HepG2 (cell line): ENCODE data around the gene MIX23. TPM values are rescaled to one million over a fixed set of nuclear protein-coding genes. Genes with fewer than 3 reads are reported as not detected.

Experiments
- LBX2 ChIP-seq: sonication (generic); formaldehyde crosslinking; IDR thresholded peaks from 2 replicates; pipeline ENCODE4 v1.5.0; 2020; ENCODE audit warnings: missing genetic modification reagents, mild to moderate bottlenecking, borderline replicate concordance
- MAX ChIP-seq: IDR thresholded peaks from 2 replicates; pipeline ENCODE4 v1.6.1; 2012; ENCODE audit warnings: inconsistent platforms
- NFKBIZ ChIP-seq: IDR thresholded peaks from 2 replicates; pipeline ENCODE4 v1.6.1; 2018; ENCODE audit warnings: missing genetic modification reagents, missing compliant biosample characterization
- RFX3 ChIP-seq: IDR thresholded peaks from 2 replicates; pipeline ENCODE4 v1.6.1; 2016; ENCODE audit warnings: missing biosample characterization, missing genetic modification reagents
- ZBED4 ChIP-seq: sonication (generic); formaldehyde crosslinking; IDR thresholded peaks from 2 replicates; pipeline ENCODE4 v1.4.0; 2020; ENCODE audit warnings: missing genetic modification reagents, borderline replicate concordance
- ZNF12 ChIP-seq: sonication (generic); formaldehyde crosslinking; IDR thresholded peaks from 2 replicates; pipeline ENCODE4 v1.5.0; 2020; ENCODE audit warnings: missing genetic modification reagents
- ZNF235 ChIP-seq: sonication (generic); formaldehyde crosslinking; IDR thresholded peaks from 2 replicates; pipeline ENCODE4 v1.8.1; 2023; ENCODE audit warnings: mild to moderate bottlenecking, missing genetic modification reagents, borderline replicate concordance
- ZNF557 ChIP-seq: sonication (generic); formaldehyde crosslinking; IDR thresholded peaks from 2 replicates; pipeline ENCODE4 v1.4.0; 2020; ENCODE audit warnings: missing genetic modification reagents
- polyA plus RNA-seq, 8 experiments: library from polyadenylated mRNA; depleted of rRNA in 3 of 8; stranded (reverse) in 7 of 8; unstranded in 1 of 8; fragments of >200 nt; fragmentation: Illumina TruSeq in 4 of 8; extraction: Trizol in 4 of 8; gene quantifications; 2 replicates each; pipeline versions ENCODE4 v1.2.1 to v1.2.3, GENCODE V29; 2011 to 2016; ENCODE audit warnings: low read depth in 4 of 8, missing spikeins in 1 of 8, mixed read lengths in 1 of 8; ENCODE audit not compliant: insufficient read depth in 1 of 8
- total RNA-seq, 5 experiments: library from RNA; depleted of rRNA; stranded (reverse); fragments of >200 nt; fragmentation: Illumina TruSeq; extraction: Trizol; gene quantifications; 2 replicates each; pipeline ENCODE4 v1.2.3, GENCODE V29; 2016; ENCODE audit warnings: low read depth in 1 of 5

The MIX23 gene
- total and polyA plus RNA-seq, 2 of the 13 experiments (the other 11 are each of a cell fraction or from before 2014, with no cell fraction given): 20.0 to 152 TPM

- TF ChIP-seq ZBED4 (CRISPR knock-in tag) (peak; percentile 50; the same call in 1 of the 2 replicates), ZNF235 (CRISPR knock-in tag) (no peak), ZNF557 (peak; percentile 27; the same call in 1 of the 2 replicates), LBX2 (no peak), ZNF12 (no peak), MAX (peak; percentile 90), NFKBIZ (CRISPR knock-in tag) (0 out of 2 replicates have a peak, but pooled peaks have one; percentile 11), RFX3 (no peak)
Measured at GRCh38 chr3:122415762-122416654, 33.0 kb upstream of the MIX23 start, which contains the start of gene WDR5B (continued).
